Neuron (in vitro differentiated cells): ENCODE measurements around the gene REEP1.

Source experiments
- H2AFZ ChIP-seq: one replicate; pipeline ENCODE4 v1.6.1; 2013; ENCODE audit warnings: low read depth, mild to moderate bottlenecking, inconsistent platforms, low read length, moderate library complexity
- H3K27me3 ChIP-seq: one replicate; pipeline ENCODE4 v1.6.1; 2013; ENCODE audit warnings: low read length; ENCODE audit not compliant: insufficient read depth
- H3K36me3 ChIP-seq: one replicate; pipeline ENCODE4 v1.6.1; 2013; ENCODE audit warnings: low read length; ENCODE audit not compliant: insufficient read depth
- H3K4me1 ChIP-seq: one replicate; pipeline ENCODE4 v1.6.1; 2013; ENCODE audit warnings: low read length; ENCODE audit not compliant: insufficient read depth
- H3K4me3 ChIP-seq: 2 replicates; pipeline ENCODE4 v1.5.1; 2013; ENCODE audit warnings: mild to moderate bottlenecking, low read length, moderate library complexity
- H3K9me3 ChIP-seq: one replicate; pipeline ENCODE4 v1.6.1; 2013; ENCODE audit warnings: low read length

Gene REEP1

DNA sequence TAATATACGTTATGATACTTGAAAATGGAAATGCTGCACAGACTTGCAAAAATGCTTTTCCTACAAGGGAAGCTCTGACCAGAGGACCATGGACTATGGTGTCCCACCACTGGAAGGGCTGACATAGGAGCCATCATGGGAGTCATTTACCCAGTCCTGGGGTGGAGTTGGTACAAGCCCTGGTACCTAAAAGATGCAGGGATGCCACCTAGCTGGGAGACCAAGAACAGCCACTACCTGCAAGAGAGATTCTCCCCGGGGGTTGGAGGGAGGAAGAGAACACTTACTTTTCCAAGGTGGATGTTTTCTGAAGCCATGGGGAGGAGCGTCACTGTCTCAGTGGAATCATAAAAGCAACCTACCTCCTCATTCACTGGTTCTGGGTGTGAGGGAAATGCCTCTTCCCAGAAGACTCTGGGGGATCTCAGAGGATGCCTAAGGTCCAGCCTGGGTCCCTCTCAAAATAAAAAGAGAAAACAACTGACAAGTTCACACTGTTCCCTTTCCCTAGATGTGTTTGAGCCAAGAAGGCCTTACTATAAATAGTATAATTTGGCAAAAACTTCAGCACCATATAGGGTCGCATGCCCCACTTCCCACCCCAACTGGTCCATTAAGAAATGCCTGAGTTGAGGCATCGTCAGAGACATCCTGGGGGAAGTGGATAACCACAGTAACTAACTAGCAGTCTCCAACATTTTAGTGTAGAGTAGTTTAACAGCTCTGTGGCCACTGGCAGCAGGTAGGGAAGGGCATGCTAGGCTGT, 39.9 kb downstream of the REEP1 start:
- Histone ChIP-seq H3K4me1 (no peaks in the 10 kb centered on the region), H2AFZ (no peak overlapping the region), H3K4me3 (no peak overlapping the region), H3K27me3 (peaks cover 2% of the 10 kb centered on the region), H3K36me3 (no peaks in the 10 kb centered on the region), H3K9me3 (no peaks in the 10 kb centered on the region)

DNA sequence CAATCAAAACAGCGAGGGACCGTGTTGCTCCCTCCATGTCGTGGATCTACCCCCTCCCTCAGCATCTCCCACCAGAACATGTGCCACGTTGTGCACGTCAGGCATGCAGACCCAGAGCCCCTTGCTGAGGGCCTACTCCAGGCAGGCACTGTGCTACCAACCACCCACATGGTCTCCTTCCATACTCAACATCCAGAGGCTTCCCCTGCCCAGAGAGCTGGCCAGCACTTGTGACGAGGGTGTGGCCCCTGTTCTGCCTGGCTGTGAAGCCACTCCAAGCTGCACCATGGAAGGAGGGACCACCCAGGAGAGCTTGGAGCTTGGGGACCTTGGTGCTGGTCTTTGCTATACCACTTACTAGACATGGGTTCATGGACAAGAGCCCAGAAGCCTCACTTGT, 40.5 kb downstream of the REEP1 start:
- no peak overlapping the region for H3K4me3 ChIP-seq

DNA sequence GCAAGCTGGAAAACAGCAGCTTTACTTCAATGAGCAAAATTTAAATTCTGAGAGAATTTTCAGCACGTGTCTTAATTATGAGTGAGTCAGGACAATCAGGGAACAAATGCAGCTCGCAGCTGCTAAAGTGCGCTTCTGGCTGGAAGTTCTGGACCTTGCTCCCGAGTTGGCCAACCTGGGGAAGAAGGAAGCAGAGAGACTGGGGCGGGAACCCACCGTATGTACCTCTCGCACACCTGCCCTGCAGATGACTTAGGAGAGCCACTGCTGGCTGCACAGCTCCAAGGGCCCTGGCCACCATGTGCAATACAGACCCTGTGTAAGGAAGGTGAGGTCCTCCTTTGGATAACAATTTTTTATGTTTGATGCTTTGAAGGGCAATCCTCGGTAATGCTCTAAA, 42.4 kb downstream of the REEP1 start:
- no peaks in the 10 kb centered on the region for H3K4me1 ChIP-seq
- H2AFZ ChIP-seq: no peak overlapping the region
- no peaks in the 10 kb centered on the region for H3K27me3 ChIP-seq
- no peak overlapping the region for H3K4me3 ChIP-seq
- no peaks in the 10 kb centered on the region for H3K9me3 ChIP-seq
- H3K36me3 ChIP-seq: no peaks in the 10 kb centered on the region

More for the DNA sequence above, 40.5 kb downstream of the REEP1 start:
- no peak overlapping the region for H2AFZ ChIP-seq
- H3K36me3 ChIP-seq: no peaks in the 10 kb centered on the region
- no peaks in the 10 kb centered on the region for H3K4me1 ChIP-seq
- H3K9me3 ChIP-seq: no peaks in the 10 kb centered on the region
- peaks cover 2% of the 10 kb centered on the region for H3K27me3 ChIP-seq

DNA sequence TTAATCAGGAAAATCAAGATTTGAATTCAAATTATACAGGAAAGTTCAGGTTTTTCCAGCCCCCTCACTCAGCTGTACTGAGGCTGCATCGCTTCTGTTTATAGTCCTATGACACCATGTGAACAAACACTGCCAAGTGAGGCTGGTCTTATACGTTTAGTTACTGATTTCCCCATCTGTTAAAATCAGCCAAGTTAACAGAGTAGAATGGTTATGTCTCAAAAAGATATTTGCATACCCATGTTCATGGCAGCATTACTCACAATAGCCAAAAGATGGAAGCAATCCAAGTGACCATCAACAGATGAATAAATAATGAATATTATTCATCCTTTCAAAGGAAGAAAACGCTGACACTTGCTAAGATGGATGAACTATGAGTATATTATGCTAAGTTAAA, 43.8 kb downstream of the REEP1 start:
- no peaks in the 10 kb centered on the region for H3K27me3 ChIP-seq
- H2AFZ ChIP-seq: no peak overlapping the region
- no peaks in the 10 kb centered on the region for H3K36me3 ChIP-seq
- no peaks in the 10 kb centered on the region for H3K4me1 ChIP-seq
- no peak overlapping the region for H3K4me3 ChIP-seq
- no peaks in the 10 kb centered on the region for H3K9me3 ChIP-seq

DNA sequence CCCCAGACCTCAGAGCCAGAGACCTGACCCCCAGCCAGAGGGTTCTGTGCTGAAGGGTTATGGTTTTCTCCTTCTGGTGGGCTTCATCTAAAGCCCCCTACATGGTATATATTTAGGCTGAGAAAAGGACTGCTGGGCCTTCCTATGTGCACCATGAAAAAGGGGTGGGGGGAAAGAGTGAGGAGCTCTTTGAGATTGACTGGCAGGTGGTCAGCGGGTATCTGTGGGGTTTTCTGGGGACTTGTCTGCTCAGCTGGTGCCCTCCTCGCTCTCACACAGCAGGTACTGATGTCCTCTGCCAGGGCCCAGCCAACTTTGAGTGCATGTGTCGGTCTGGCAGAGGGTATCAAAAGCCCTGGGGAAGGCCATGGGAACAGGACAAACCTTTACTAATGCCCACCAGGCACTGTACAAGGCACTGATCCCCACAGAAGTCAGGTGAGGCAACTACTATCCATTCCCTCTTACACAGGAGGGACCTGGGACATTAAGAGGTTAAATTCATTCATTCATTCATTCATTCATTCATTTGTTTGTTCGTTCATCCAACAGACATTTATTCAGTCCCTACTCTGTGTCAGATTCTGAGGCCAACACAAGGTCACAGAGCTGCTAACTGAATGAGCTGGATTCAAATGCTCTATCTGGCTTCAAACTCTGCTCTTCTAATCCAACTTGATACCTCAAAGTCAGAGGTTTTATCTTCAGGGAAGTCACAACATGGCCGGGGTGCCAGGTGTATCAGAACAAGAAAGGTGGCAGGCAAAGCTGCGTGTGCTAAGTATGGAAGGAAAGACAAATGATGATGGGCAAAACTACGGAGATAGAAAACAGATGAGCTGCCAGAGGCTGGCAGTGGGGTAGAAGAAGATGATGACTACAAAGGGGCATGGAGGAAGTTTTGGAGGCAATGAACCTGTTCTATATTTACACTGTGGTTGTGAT, 44.6 kb downstream of the REEP1 start:
- no peak overlapping the region for H3K4me3 ChIP-seq
- H3K9me3 ChIP-seq: no peaks in the 10 kb centered on the region

DNA sequence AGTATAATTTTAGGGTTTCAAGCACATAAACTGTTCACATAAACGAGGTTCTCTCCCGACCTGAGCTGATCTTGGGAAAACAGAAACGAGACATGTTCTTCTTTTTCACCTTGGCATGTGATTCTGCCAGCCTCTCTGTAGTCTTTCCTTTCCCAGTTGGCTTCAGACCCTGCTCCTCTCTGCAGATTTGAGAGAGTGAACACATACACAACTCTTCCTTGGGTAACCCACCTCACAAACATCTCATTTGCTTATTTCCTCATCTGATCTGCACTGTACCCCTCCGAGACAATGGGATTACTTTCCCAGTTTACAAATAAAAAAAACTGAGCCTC, 46.1 kb downstream of the REEP1 start:
- H2AFZ ChIP-seq: no peak overlapping the region
- no peaks in the 10 kb centered on the region for H3K36me3 ChIP-seq
- no peaks in the 10 kb centered on the region for H3K4me1 ChIP-seq
- H3K9me3 ChIP-seq: no peaks in the 10 kb centered on the region
- no peaks in the 10 kb centered on the region for H3K27me3 ChIP-seq
- H3K4me3 ChIP-seq: no peak overlapping the region

More for the DNA sequence above, 44.6 kb downstream of the REEP1 start:
- H3K36me3 ChIP-seq: no peaks in the 10 kb centered on the region
- no peaks in the 10 kb centered on the region for H3K27me3 ChIP-seq
- no peak overlapping the region for H2AFZ ChIP-seq
- H3K4me1 ChIP-seq: no peaks in the 10 kb centered on the region

DNA sequence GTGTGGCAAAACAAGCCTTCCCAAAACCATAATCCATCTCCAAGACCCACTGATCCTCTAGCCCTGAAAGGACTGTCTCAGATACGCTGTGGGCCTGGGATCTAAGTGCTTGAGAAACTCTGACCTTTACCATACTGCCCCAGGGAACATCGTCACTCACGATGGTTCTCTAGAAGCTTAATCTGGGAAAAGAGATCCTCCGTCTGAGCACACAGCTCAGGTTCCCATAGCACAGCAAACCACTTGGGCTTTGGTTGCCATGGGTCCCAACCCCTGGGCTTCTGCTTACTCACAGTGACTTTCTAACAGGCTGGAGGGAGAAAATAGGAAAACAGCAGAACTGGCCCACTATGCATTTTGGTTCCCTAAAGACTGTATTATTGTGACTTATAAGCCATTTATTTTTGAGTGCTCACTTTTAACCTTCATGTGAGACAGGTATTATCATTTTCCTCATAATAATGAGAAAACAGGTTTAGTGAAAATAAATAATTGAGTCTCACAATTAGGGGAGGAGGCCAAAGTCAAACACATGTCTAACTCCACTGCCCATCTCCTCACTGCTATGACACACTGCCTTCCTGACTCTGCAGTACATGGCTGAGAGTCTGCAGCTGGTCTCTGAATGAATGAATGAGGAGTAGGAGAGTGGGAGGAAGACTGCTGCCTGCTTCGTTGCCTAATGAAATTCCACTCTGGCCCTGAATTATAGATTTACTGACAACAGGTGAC, 46.7 kb downstream of the REEP1 start:
- Histone ChIP-seq H3K4me3 (no peak overlapping the region), H2AFZ (no peak overlapping the region), H3K4me1 (no peaks in the 10 kb centered on the region), H3K27me3 (no peaks in the 10 kb centered on the region), H3K36me3 (no peaks in the 10 kb centered on the region), H3K9me3 (no peaks in the 10 kb centered on the region)

DNA sequence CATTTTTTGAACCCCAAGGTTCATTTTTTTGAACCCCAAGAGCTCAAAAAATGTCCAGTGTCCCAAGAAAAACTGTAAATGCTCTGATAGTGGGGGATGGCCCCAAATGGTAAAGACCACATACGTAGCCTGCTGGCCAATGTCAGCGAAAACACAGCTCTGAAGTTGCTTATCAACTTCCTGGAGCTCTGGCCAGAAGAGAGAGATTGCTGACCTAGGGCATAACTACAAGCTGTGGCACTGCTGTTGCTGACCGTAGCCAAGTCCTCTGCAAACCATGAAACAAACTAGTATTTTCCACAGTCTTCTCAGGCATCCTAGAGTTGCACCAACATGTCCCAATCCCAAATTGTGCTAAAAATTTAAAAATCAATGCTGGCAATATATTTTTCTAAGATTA, 50.9 kb downstream of the REEP1 start:
- no peak overlapping the region for H3K4me3 ChIP-seq
- H3K9me3 ChIP-seq: no peaks in the 10 kb centered on the region
- H3K27me3 ChIP-seq: no peaks in the 10 kb centered on the region
- no peak overlapping the region for H2AFZ ChIP-seq
- no peaks in the 10 kb centered on the region for H3K4me1 ChIP-seq
- no peaks in the 10 kb centered on the region for H3K36me3 ChIP-seq

DNA sequence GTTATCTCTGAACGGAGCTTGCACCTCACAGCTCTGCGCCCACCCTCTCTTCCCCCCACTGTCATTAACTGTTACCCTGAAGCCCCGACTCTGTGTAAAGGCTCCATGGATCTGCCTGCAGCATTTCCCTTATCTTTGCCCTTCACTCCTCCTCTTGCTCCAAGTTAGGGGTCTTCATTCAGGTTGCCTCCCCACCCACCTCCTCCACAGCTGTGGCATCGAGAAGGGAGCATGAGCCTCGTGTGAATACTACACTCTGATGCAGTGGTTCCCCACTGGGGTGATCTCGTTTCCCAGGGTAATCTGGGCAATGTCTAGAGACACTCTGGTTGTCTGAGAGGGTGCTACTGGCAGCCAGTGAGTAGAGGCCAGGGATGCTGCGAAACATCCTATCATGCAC, 51.4 kb downstream of the REEP1 start:
- H2AFZ ChIP-seq: no peak overlapping the region
- H3K4me1 ChIP-seq: no peaks in the 10 kb centered on the region
- no peaks in the 10 kb centered on the region for H3K9me3 ChIP-seq
- H3K27me3 ChIP-seq: no peaks in the 10 kb centered on the region
- H3K4me3 ChIP-seq: no peak overlapping the region
- no peaks in the 10 kb centered on the region for H3K36me3 ChIP-seq

DNA sequence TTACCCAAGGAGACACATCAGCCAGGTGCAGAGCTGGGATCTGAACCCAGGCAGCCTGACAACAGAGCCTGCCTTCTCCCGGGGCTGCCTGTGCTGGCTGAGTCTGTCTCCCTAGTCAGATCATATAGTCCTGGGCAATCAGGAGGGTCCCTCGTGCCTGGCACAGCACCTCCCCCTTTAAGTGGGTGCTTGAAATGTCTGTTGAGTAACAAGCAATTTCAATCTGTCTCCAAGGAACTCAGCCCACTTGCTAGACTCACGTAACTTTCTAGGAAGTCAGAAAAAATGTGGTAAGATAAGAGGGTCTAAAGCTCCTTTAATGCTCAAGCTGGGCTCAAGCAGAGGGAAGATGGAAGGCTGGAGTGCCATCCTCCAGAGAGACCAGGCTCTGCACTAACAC, 51.9 kb downstream of the REEP1 start:
- H3K27me3 ChIP-seq: no peaks in the 10 kb centered on the region
- no peak overlapping the region for H2AFZ ChIP-seq
- no peak overlapping the region for H3K4me3 ChIP-seq
- no peaks in the 10 kb centered on the region for H3K9me3 ChIP-seq
- H3K4me1 ChIP-seq: no peaks in the 10 kb centered on the region
- H3K36me3 ChIP-seq: no peaks in the 10 kb centered on the region

DNA sequence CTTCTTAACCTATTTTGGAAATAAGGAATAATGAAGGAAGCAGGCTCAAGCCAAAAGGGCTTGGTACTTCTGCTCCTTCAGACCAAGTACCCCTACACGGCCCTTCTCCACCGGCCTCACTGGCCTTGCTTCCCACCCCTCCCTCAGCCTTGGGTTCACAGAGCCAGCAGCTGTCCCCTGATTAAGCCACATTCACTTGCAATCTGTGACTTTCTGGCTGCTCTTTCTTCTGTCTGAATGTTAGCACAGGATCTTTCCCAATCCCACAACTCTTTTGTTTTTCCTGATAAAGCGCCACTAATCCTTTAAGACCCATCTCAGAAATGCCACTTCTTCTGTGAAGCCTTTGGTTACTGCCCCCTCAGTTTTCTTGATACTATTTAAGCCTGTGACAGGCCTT, 52.4 kb downstream of the REEP1 start:
- H3K9me3 ChIP-seq: no peaks in the 10 kb centered on the region
- no peak overlapping the region for H3K4me3 ChIP-seq
- no peaks in the 10 kb centered on the region for H3K27me3 ChIP-seq
- no peak overlapping the region for H2AFZ ChIP-seq
- H3K36me3 ChIP-seq: no peaks in the 10 kb centered on the region
- no peaks in the 10 kb centered on the region for H3K4me1 ChIP-seq

DNA sequence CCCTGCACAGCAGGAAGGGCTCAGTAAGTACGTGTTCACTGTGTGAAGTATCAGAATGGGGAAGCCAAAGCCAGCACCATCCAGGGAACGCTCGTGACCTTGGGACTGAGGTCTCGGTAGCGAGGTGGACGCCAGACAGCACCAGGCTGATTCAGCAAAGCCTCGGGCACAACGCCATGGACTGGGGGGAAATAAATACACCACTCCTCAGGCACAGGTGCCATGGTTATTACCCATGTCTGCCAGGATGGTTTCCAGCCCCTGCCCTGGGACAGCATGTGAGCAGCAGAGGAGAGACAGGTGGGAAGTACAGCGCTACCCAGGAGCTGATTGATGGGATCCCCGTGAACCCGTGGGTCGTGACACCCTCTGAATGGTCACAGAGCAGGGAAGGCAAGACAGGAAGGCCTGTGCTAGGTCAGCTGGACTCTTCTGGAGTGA, 53.0 kb downstream of the REEP1 start:
- Histone ChIP-seq H3K4me1 (no peaks in the 10 kb centered on the region), H3K27me3 (no peaks in the 10 kb centered on the region), H3K4me3 (no peak overlapping the region), H2AFZ (no peak overlapping the region), H3K36me3 (no peaks in the 10 kb centered on the region), H3K9me3 (no peaks in the 10 kb centered on the region)
